ENCODE measurements around the gene MAP6.

Gene MAP6

GRCh38 chr11:75591371-75591770, 77.5 kb downstream of the MAP6 start (continued):
- no peak for TF ChIP-seq BACH2 (CRISPR knock-in tag; IDR thresholded peaks at IDR 0.05; ENCODE audit: borderline replicate concordance)
- TF ChIP-seq PATZ1 (CRISPR knock-in tag; IDR thresholded peaks at IDR 0.05; ENCODE audit: borderline replicate concordance), result no peak
- no peak for TF ChIP-seq ARNTL (CRISPR knock-in tag; IDR thresholded peaks at IDR 0.05; ENCODE audit: borderline replicate concordance, low read depth)

- TF ChIP-seq CSDC2 (CRISPR knock-in tag; IDR thresholded peaks at IDR 0.05) (no peak), TOX (CRISPR knock-in tag; IDR thresholded peaks at IDR 0.05; ENCODE audit: borderline replicate concordance) (no peak), ZFP30 (CRISPR knock-in tag; IDR thresholded peaks at IDR 0.05) (no peak), ZFP3 (CRISPR knock-in tag; IDR thresholded peaks at IDR 0.05) (no peak), OSR1 (CRISPR knock-in tag; IDR thresholded peaks at IDR 0.05) (no peak), POU6F1 (CRISPR knock-in tag; IDR thresholded peaks at IDR 0.05; ENCODE audit: borderline replicate concordance, low read depth) (no peak), ARNTL (CRISPR knock-in tag; IDR thresholded peaks at IDR 0.05; ENCODE audit: borderline replicate concordance, low read depth) (no peak), BACH2 (CRISPR knock-in tag; IDR thresholded peaks at IDR 0.05; ENCODE audit: borderline replicate concordance) (no peak), CSRNP3 (CRISPR knock-in tag; IDR thresholded peaks at IDR 0.05) (no peak), ZNF70 (CRISPR knock-in tag; IDR thresholded peaks at IDR 0.05) (no peak)
- ATAC-seq, result no peak; the same call in 2 of the 3 replicates
Measured at GRCh38 chr11:75589933-75590332, 78.9 kb downstream of the MAP6 start.

GRCh38 chr11:75589051-75589450, 79.8 kb downstream of the MAP6 start:
- no peak for ATAC-seq
- TF ChIP-seq TOX (CRISPR knock-in tag; IDR thresholded peaks at IDR 0.05; ENCODE audit: borderline replicate concordance), result no peak
- no peak for TF ChIP-seq GLIS3 (CRISPR knock-in tag; IDR thresholded peaks at IDR 0.05)
- no peak for TF ChIP-seq ZFP3 (CRISPR knock-in tag; IDR thresholded peaks at IDR 0.05)
- no peak for TF ChIP-seq ESRRG (CRISPR knock-in tag; IDR thresholded peaks at IDR 0.05)
- no peak for TF ChIP-seq CREB5 (CRISPR knock-in tag; IDR thresholded peaks at IDR 0.05; ENCODE audit: low read depth)
- TF ChIP-seq ZNF70 (CRISPR knock-in tag; IDR thresholded peaks at IDR 0.05), result no peak

GRCh38 chr11:75588051-75588481, 80.8 kb downstream of the MAP6 start:
- TF ChIP-seq ZC3H10 (CRISPR knock-in tag; IDR thresholded peaks at IDR 0.05), result no peak
- TF ChIP-seq CSRNP3 (CRISPR knock-in tag; IDR thresholded peaks at IDR 0.05), result no peak
- TF ChIP-seq ESRRG (CRISPR knock-in tag; IDR thresholded peaks at IDR 0.05), result no peak
- no peak for TF ChIP-seq TSHZ2 (CRISPR knock-in tag; IDR thresholded peaks at IDR 0.05)
- TF ChIP-seq CREB5 (CRISPR knock-in tag; IDR thresholded peaks at IDR 0.05; ENCODE audit: low read depth), result no peak
- no peak for TF ChIP-seq ZFP3 (CRISPR knock-in tag; IDR thresholded peaks at IDR 0.05)
- no peak for TF ChIP-seq TOX (CRISPR knock-in tag; IDR thresholded peaks at IDR 0.05; ENCODE audit: borderline replicate concordance)
- no peak for TF ChIP-seq ISL1 (CRISPR knock-in tag; IDR thresholded peaks at IDR 0.05)
- TF ChIP-seq CSDC2 (CRISPR knock-in tag; IDR thresholded peaks at IDR 0.05), result no peak
- TF ChIP-seq ZNF70 (CRISPR knock-in tag; IDR thresholded peaks at IDR 0.05), result no peak
- TF ChIP-seq TCF4 (CRISPR knock-in tag; IDR thresholded peaks at IDR 0.05; ENCODE audit: borderline replicate concordance), result no peak
- TF ChIP-seq RARB (CRISPR knock-in tag; IDR thresholded peaks at IDR 0.05), result no peak
- TF ChIP-seq PPARA (CRISPR knock-in tag; IDR thresholded peaks at IDR 0.05; ENCODE audit: borderline replicate concordance), result no peak
- TF ChIP-seq GLIS3 (CRISPR knock-in tag; IDR thresholded peaks at IDR 0.05), result no peak
- no peak for ATAC-seq

Measured in SK-N-SH treated with all-trans-retinoic acid at 6 μM for 48 hours (cell line).